COR-L47 (cell line): ENCODE results near the gene HIP1R.
"Not testable (repeated sequence)": the region's sequence is repeated elsewhere in the genome, so short reads cannot be mapped to it uniquely, and the experiment has no call there.

Experiments used
- DNase-seq: peaks from one replicate; lab custom pipeline; 2025; lab: John Stamatoyannopoulos, UW

The HIP1R gene

GRCh38 chr12:122893208-122894153 is 58.2 kb downstream of the HIP1R start:
- no peak for DNase-seq

- no peak for DNase-seq
Measured at GRCh38 chr12:122894193-122895121, 59.2 kb downstream of the HIP1R start.

GRCh38 chr12:122895320-122895703 is 60.1 kb downstream of the HIP1R start:
- DNase-seq = no peak

- peak; percentile 68 for DNase-seq
Measured at GRCh38 chr12:122895704-122896636, 60.7 kb downstream of the HIP1R start, which contains the start of gene VPS37B. TSS of gene VPS37B (minus strand) at chr12:122896124. CDS start at chr12:122896062, 62 bp downstream.

- DNase-seq = no peak
Measured at GRCh38 chr12:122896662-122897061, 61.4 kb downstream of the HIP1R start.

- no peak for DNase-seq
Measured at GRCh38 chr12:122899887-122900286, 64.6 kb downstream of the HIP1R start.

GRCh38 chr12:122902854-122903692 is 67.8 kb downstream of the HIP1R start:
- no peak for DNase-seq

- no peak for DNase-seq
Measured at GRCh38 chr12:122903693-122904034, 68.4 kb downstream of the HIP1R start.

- DNase-seq = not testable (repeated sequence)
Measured at GRCh38 chr12:122905258-122905657, 70.0 kb downstream of the HIP1R start.

- DNase-seq = no peak
Measured at GRCh38 chr12:122908915-122909314, 73.7 kb downstream of the HIP1R start.

- DNase-seq = peak; percentile 84
Measured at GRCh38 chr12:122909442-122910288, 74.4 kb downstream of the HIP1R start.
